ENCODE data around the gene MEGF11. TPM values are rescaled to one million over a fixed set of nuclear protein-coding genes. Genes with fewer than 3 reads are reported as not detected.

Gene MEGF11
- polyA plus RNA-seq, 3 donors = not detected

GRCh38 chr15:65877749-65878148 lies 375.8 kb downstream of the MEGF11 start:
- H3K36me3 Mint-ChIP-seq = peaks cover 37 to 74% of the 10 kb centered on the region in 2 donors
- Histone ChIP-seq H3K27ac (ENCODE audit: low read depth in 1 of 2, low read length in 2 of 2) (no peak overlapping the region), H3K4me1 (ENCODE audit: control insufficient read depth in 1 of 2, insufficient read depth in 2 of 2, low read length in 2 of 2) (no peaks in the 10 kb centered on the region), H2AFZ (ENCODE audit: insufficient read depth, low read depth, low read length, poor library complexity, severe bottlenecking) (no peak overlapping the region), H3K27me3 (ENCODE audit: control insufficient read depth in 2 of 2, insufficient read depth in 2 of 2, low read length in 2 of 2) (no peaks in the 10 kb centered on the region), H4K20me1 (ENCODE audit: insufficient read depth, low read length) (peaks cover 76% of the 10 kb centered on the region), H3K9me3 (replicated peaks in 1 of 2; ENCODE audit: control insufficient read depth in 1 of 2, insufficient read depth in 1 of 2, low read length in 2 of 2) (no peaks in the 10 kb centered on the region), H3K4me2 (replicated peaks; ENCODE audit: extremely low read depth, low read length, poor library complexity, severe bottlenecking) (no peak overlapping the region), H3K4me3 (replicated peaks in 1 of 3; ENCODE audit: low read depth in 2 of 3, low read length in 3 of 3) (no peak overlapping the region), H3K36me3 (replicated peaks in 1 of 2; ENCODE audit: control insufficient read depth in 1 of 2, insufficient read depth in 2 of 2, low read length in 2 of 2) (peaks cover 69 to 86% of the 10 kb centered on the region in 2 donors), H3K79me2 (ENCODE audit: insufficient read depth, low read length) (peaks cover 70% of the 10 kb centered on the region), H3K9ac (ENCODE audit: insufficient read depth, low read length, poor library complexity, severe bottlenecking) (no peak overlapping the region)
- H3K27me3 Mint-ChIP-seq (ENCODE audit: low read depth in 3 of 3) = peaks cover 0 to 1% (median 0%) of the 10 kb centered on the region in 3 donors
- TF ChIP-seq CTCF (IDR thresholded peaks at IDR 0.05) = no peak
- peaks cover 7% of the 10 kb centered on the region for H3K4me1 Mint-ChIP-seq
- no peak for DNase-seq
- no peak overlapping the region for H3K27ac Mint-ChIP-seq
- intact Hi-C loops (cut with micrococcal nuclease) = no loop called here
- WGBS (ENCODE audit: insufficient coverage) = 100% methylated on average over 2 of the region's 3 CpGs
- H3K9me3 Mint-ChIP-seq = no peaks in the 10 kb centered on the region
- no peak overlapping the region for H3K4me3 Mint-ChIP-seq

- no peak for DNase-seq
- Mint-ChIP-seq H3K9me3 (no peaks in the 10 kb centered on the region), H3K36me3 (peaks cover 28 to 53% of the 10 kb centered on the region in 2 donors), H3K27ac (peak overlapping the region in 2 of 7 donors; percentile 18 to 27), H3K4me1 (peaks cover 19% of the 10 kb centered on the region), H3K4me3 (no peak overlapping the region), H3K27me3 (ENCODE audit: low read depth in 3 of 3) (peaks cover 0 to 1% (median 0%) of the 10 kb centered on the region in 3 donors)
- Histone ChIP-seq H3K36me3 (replicated peaks in 1 of 2; ENCODE audit: control insufficient read depth in 1 of 2, insufficient read depth in 2 of 2, low read length in 2 of 2) (peaks cover 48 to 63% of the 10 kb centered on the region in 2 donors), H3K4me2 (replicated peaks; ENCODE audit: extremely low read depth, low read length, poor library complexity, severe bottlenecking) (no peak overlapping the region), H3K27me3 (ENCODE audit: control insufficient read depth in 2 of 2, insufficient read depth in 2 of 2, low read length in 2 of 2) (no peaks in the 10 kb centered on the region), H3K4me1 (ENCODE audit: control insufficient read depth in 1 of 2, insufficient read depth in 2 of 2, low read length in 2 of 2) (peaks cover 8 to 12% of the 10 kb centered on the region in 2 donors), H3K79me2 (ENCODE audit: insufficient read depth, low read length) (peaks cover 83% of the 10 kb centered on the region), H3K4me3 (replicated peaks in 1 of 3; ENCODE audit: low read depth in 2 of 3, low read length in 3 of 3) (no peak overlapping the region), H2AFZ (ENCODE audit: insufficient read depth, low read depth, low read length, poor library complexity, severe bottlenecking) (no peak overlapping the region), H3K27ac (ENCODE audit: low read depth in 1 of 2, low read length in 2 of 2) (peak overlapping the region in 1 of 2 donors; percentile 36), H3K9me3 (replicated peaks in 1 of 2; ENCODE audit: control insufficient read depth in 1 of 2, insufficient read depth in 1 of 2, low read length in 2 of 2) (no peaks in the 10 kb centered on the region), H4K20me1 (ENCODE audit: insufficient read depth, low read length) (peaks cover 88% of the 10 kb centered on the region), H3K9ac (ENCODE audit: insufficient read depth, low read length, poor library complexity, severe bottlenecking) (no peak overlapping the region)
- intact Hi-C loops (cut with micrococcal nuclease) = no loop called here
- no CpG with 5 or more reads among the region's 1 CpG for WGBS (ENCODE audit: insufficient coverage)
- TF ChIP-seq CTCF (IDR thresholded peaks at IDR 0.05) = no peak
Observed at GRCh38 chr15:65875458-65875857, 378.1 kb downstream of the MEGF11 start.
